ENCODE data around the gene HOOK2. TPM values are rescaled to one million over a fixed set of nuclear protein-coding genes. Genes with fewer than 3 reads are reported as not detected.

The HOOK2 gene
- total and polyA plus RNA-seq, 9 of the 15 experiments (the other 6 are each of a cell fraction or from before 2014, with no cell fraction given), result 1.3 to 17.2 (median 9.9) TPM

DNA sequence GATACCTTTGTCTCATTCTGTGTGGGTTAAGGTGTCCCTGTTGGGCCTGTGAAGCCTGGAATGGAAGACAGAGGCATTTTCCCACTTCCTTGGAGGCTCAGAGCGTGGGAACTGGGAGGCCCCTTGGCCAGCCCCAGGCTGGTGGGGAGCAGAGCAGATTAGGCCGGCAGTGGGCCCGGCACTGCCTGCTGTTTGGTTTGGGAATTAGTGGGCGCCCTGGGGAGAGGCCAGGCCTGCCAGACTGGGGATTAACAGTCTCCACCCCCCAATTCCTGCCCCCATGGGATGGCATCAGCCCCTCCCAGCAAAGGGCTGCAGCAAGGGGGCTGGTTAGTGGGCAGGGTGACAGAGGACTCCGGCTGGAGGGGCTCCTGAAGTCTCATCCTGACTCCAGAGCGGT is 26.9 kb downstream of the HOOK2 start:
- H3K4me2 ChIP-seq (ENCODE audit: insufficient read depth, low read length), result no peak overlapping the region
- H3K9ac ChIP-seq (ENCODE audit: insufficient read depth in 1 of 2, low read depth in 2 of 2, low read length in 2 of 2), result no peak overlapping the region
- peaks cover 41% of the 10 kb centered on the region; the same call in 2 of the 3 replicates for H3K36me3 ChIP-seq (ENCODE audit: control insufficient read depth, insufficient read depth, low read length)
- CTCF ChIA-PET (ENCODE audit: low intra/inter-chr PET ratio), result interaction anchor here (0.6 kb wide), 1 partner anchor 69 kb away, joined by 3 read pairs; no protein-coding TSS in a partner anchor
- H3K27me3 ChIP-seq (ENCODE audit: control insufficient read depth in 2 of 2, insufficient read depth in 2 of 2, low read length in 2 of 2), result peaks cover 20 to 32% of the 10 kb centered on the region in 2 experiments; a peak in 3 of 5 replicates
- in situ Hi-C loops (cut with MboI) (no loop called here), intact Hi-C loops (cut with micrococcal nuclease) (no loop called here)
- no peak overlapping the region for H2AFZ ChIP-seq (ENCODE audit: low read depth, low read length)
- POLR2A ChIA-PET, result interaction anchor here (1.4 kb wide), 1 partner anchor 9 kb away, joined by 4 read pairs; no protein-coding TSS in a partner anchor
- ATAC-seq (no peak), DNase-seq (ENCODE audit: extremely low read depth in 1 of 4, low spot score in 3 of 4) (no peak), FAIRE-seq (no peak)
- WGBS (ENCODE audit: insufficient coverage, low coverage, missing lambda C conversion rate), result 81% methylated on average over 5 of the region's 6 CpGs
- no peak overlapping the region for H3K27ac ChIP-seq (ENCODE audit: extremely low read depth, low read depth, low read length)
- H4K20me1 ChIP-seq (replicated peaks; ENCODE audit: control insufficient read depth, insufficient read depth, low read length), result no peaks in the 10 kb centered on the region
- H3K79me2 ChIP-seq (ENCODE audit: control insufficient read depth, insufficient read depth, low read length), result no peaks in the 10 kb centered on the region
- H3K9me1 ChIP-seq (ENCODE audit: control insufficient read depth, insufficient read depth, low read length), result no peaks in the 10 kb centered on the region
- peaks cover 0 to 22% of the 10 kb centered on the region in 2 experiments; a peak in 3 of 5 replicates for H3K4me1 ChIP-seq (replicated peaks in 1 of 2; ENCODE audit: control insufficient read depth in 2 of 2, insufficient read depth in 2 of 2, low read length in 2 of 2)
- no TSS peak for BruUV-seq (replicated peaks)
- peaks cover 9% of the 10 kb centered on the region for H3K9me3 ChIP-seq (replicated peaks; ENCODE audit: control insufficient read depth, insufficient read depth, low read depth, low read length)
- TF ChIP-seq RBFOX2 (IDR thresholded peaks at IDR 0.05; ENCODE audit: low read depth, low read length), result 0 out of 2 replicates have a peak, but pooled peaks have one; percentile 8
- TF ChIP-seq SUPT5H (IDR thresholded peaks at IDR 0.05), result peak; percentile 22; the same call in 1 of the 2 replicates
- no peak for TF ChIP-seq TAL1 (IDR thresholded peaks at IDR 0.05)
- H3K4me3 ChIP-seq, result no peak overlapping the region

DNA sequence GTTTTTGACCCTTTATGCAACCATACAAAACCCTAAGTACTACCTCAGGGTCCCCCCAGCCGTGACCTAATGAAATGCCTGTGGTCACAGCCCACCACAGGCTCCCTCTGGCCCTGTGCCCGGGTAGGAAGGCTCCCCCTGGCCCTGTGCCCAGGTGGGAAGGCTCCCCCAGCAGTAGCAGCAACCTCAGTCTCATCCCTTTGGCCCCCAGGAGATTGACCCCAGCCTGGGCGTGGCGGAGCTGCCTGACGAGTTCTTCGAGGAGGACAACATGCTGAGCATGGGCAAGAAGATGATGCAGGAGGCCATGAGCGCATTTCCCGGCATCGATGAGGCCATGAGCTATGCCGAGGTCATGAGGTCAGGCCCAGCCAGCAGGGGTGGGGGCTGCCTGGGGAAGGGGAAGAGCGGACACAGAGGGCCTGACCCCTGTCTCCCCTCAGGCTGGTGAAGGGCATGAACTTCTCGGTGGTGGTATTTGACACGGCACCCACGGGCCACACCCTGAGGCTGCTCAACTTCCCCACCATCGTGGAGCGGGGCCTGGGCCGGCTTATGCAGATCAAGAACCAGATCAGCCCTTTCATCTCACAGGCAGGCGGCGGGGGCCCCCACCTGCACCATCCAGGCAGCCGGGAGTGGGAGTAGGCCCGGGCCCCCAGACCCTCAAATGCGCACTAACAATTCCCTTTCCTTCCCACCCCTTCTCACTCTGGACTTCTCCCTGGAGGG is 30.0 kb downstream of the HOOK2 start:
- CTCF ChIA-PET (ENCODE audit: low intra/inter-chr PET ratio), result no interaction called here
- no TSS peak for BruUV-seq (replicated peaks)
- peaks cover 53% of the 10 kb centered on the region; the same call in 2 of the 3 replicates for H3K36me3 ChIP-seq (ENCODE audit: control insufficient read depth, insufficient read depth, low read length)

More for the DNA sequence above, 30.0 kb downstream of the HOOK2 start:
- TF ChIP-seq TEAD4 (IDR thresholded peaks at IDR 0.05; ENCODE audit: low read length), result no peak
- TF ChIP-seq TEAD4 (CRISPR knock-in tag; IDR thresholded peaks at IDR 0.05; ENCODE audit: borderline replicate concordance), result no peak
- no peak for TF ChIP-seq SMARCB1 (IDR thresholded peaks at IDR 0.05; ENCODE audit: insufficient read length, low read depth)
- TF ChIP-seq RFX7 (CRISPR knock-in tag; IDR thresholded peaks at IDR 0.05), result no peak
- Histone ChIP-seq H3K4me2 (ENCODE audit: insufficient read depth, low read length) (no peak overlapping the region), H4K20me1 (replicated peaks; ENCODE audit: control insufficient read depth, insufficient read depth, low read length) (no peaks in the 10 kb centered on the region), H3K9me1 (ENCODE audit: control insufficient read depth, insufficient read depth, low read length) (no peaks in the 10 kb centered on the region), H3K4me1 (replicated peaks in 1 of 2; ENCODE audit: control insufficient read depth in 2 of 2, insufficient read depth in 2 of 2, low read length in 2 of 2) (peaks cover 0 to 12% of the 10 kb centered on the region in 2 experiments; a peak in 2 of 5 replicates), H3K27me3 (ENCODE audit: control insufficient read depth in 2 of 2, insufficient read depth in 2 of 2, low read length in 2 of 2) (peaks cover 3% of the 10 kb centered on the region in 2 experiments; a peak in 3 of 5 replicates), H3K4me3 (no peak overlapping the region), H3K9me3 (replicated peaks; ENCODE audit: control insufficient read depth, insufficient read depth, low read depth, low read length) (peaks cover 9% of the 10 kb centered on the region), H2AFZ (ENCODE audit: low read depth, low read length) (no peak overlapping the region), H3K27ac (ENCODE audit: extremely low read depth, low read depth, low read length) (no peak overlapping the region), H3K9ac (ENCODE audit: insufficient read depth in 1 of 2, low read depth in 2 of 2, low read length in 2 of 2) (no peak overlapping the region; a peak in 1 of 4 replicates), H3K79me2 (ENCODE audit: control insufficient read depth, insufficient read depth, low read length) (no peaks in the 10 kb centered on the region)
- no peak for FAIRE-seq
- intact Hi-C loops (cut with micrococcal nuclease) (no loop called here), in situ Hi-C loops (cut with MboI) (no loop called here)
- WGBS (ENCODE audit: insufficient coverage, low coverage, missing lambda C conversion rate), result 81% methylated on average over 13 of the region's 22 CpGs
- DNase-seq (ENCODE audit: extremely low read depth in 1 of 4, low spot score in 3 of 4), result no peak
- no peak for ATAC-seq
- POLR2A ChIA-PET, result interaction anchor here (1.6 to 2.0 kb wide), 2 partner anchors 8 to 9 kb away, joined by 4 to 7 read pairs; partner anchors contain the start of gene GET3
